Measurements from ENCODE around the gene RNF144A. TPM values are rescaled to one million over a fixed set of nuclear protein-coding genes. Genes with fewer than 3 reads are reported as not detected.

The RNF144A gene
- total RNA-seq, 1 experiment from 2014 or later, result 13.6 TPM

DNA sequence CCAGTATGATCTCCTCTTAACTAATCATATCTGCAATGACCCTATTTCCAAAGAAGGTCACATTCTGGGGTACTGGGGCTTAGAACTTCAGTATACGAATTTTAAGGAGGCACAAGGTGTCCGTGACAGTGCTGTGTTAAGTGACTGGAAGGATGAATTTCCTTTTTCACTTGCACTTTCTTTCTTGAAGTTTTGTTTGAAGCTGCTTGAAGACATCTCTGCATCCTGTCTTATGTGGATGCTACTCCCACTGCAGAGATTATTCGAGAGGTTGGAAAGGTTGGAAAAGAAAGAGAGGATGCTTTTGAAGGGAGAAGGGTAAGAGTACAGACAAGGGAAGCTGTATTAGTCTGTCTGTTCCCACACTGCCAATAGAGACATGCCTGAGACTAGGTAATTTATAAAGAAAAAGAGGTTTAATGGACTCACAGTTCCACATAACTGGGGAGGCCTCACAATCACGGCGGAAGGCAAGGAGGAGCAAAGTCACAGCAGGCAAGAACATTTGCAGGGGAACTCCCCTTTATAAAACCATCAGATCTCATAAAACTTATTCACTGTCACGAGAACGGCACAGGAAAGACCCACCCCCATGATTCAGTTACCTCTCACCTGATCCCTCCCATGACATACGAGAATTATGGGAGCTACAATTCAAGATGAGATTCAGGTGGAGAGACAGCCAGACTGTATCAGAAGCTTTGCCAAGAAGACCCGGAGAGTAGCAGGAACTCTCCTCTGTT, 3.6 kb upstream of the RNF144A start:
- no peak for TF ChIP-seq FOXJ3 (CRISPR knock-in tag; IDR thresholded peaks at IDR 0.05; ENCODE audit: borderline replicate concordance)
- Mint-ChIP-seq H3K4me1 (peaks cover 12% of the 10 kb centered on the region), H3K27me3 (ENCODE audit: low read depth) (peaks cover 17% of the 10 kb centered on the region), H3K4me3 (no peak overlapping the region), H3K36me3 (no peaks in the 10 kb centered on the region), H3K9me3 (no peaks in the 10 kb centered on the region), H3K27ac (no peak overlapping the region)
- POLR2A ChIA-PET, result no interaction called here
- CTCF ChIA-PET, result interaction anchor here (1.4 to 2.4 kb wide), 2 partner anchors 17 to 121 kb away, joined by 6 to 7 read pairs; no protein-coding TSS in a partner anchor
- DNase-seq (ENCODE audit: low spot score) (no peak), ATAC-seq (no peak)

DNA sequence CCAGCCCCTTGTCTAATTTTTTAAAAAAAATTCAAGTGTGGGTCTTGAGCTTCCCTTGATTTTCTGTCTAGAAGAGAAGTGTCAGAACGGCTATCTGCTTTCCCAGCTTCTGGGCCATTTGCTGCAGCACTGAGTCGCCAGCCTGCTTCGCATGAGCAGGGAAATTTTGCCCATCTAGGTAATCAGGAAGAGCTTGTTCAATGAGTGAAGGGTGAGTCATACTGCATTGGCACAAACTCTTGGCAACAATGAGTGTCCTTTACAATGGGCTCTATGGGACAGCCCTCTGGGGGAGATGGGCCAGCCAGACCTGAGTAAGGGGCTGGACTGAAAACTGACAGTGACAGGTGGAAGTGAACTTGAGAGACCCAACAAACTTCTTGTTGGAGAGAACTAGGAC, 2.4 kb upstream of the RNF144A start:
- ChIA-PET CTCF (interaction anchor here (1.4 to 2.5 kb wide), 4 partner anchors 18 to 119 kb away, joined by 5 to 12 read pairs (median 6); no protein-coding TSS in a partner anchor), POLR2A (no interaction called here)
- Mint-ChIP-seq H3K27me3 (ENCODE audit: low read depth) (peaks cover 28% of the 10 kb centered on the region), H3K9me3 (no peaks in the 10 kb centered on the region), H3K36me3 (no peaks in the 10 kb centered on the region), H3K27ac (no peak overlapping the region), H3K4me3 (no peak overlapping the region), H3K4me1 (peaks cover 22% of the 10 kb centered on the region)
- ATAC-seq (no peak), DNase-seq (ENCODE audit: low spot score) (no peak)
- TF ChIP-seq ZNF219 (CRISPR knock-in tag; IDR thresholded peaks at IDR 0.05; ENCODE audit: borderline replicate concordance) (no peak), ZNF416 (CRISPR knock-in tag; IDR thresholded peaks at IDR 0.05) (no peak), TEAD1 (CRISPR knock-in tag; IDR thresholded peaks at IDR 0.05) (no peak), E2F5 (CRISPR knock-in tag; IDR thresholded peaks at IDR 0.05) (no peak), ZNF317 (CRISPR knock-in tag; IDR thresholded peaks at IDR 0.05; ENCODE audit: borderline replicate concordance, low read depth) (no peak), E2F4 (CRISPR knock-in tag; IDR thresholded peaks at IDR 0.05; ENCODE audit: borderline replicate concordance, low read depth) (no peak), ATF2 (CRISPR knock-in tag; IDR thresholded peaks at IDR 0.05; ENCODE audit: borderline replicate concordance, low read depth) (no peak), E2F1 (CRISPR knock-in tag; IDR thresholded peaks at IDR 0.05) (no peak), AFF4 (CRISPR knock-in tag; IDR thresholded peaks at IDR 0.05; ENCODE audit: borderline replicate concordance) (no peak), FOXP1 (CRISPR knock-in tag; IDR thresholded peaks at IDR 0.05; ENCODE audit: borderline replicate concordance) (no peak), SOX15 (CRISPR knock-in tag; IDR thresholded peaks at IDR 0.05) (no peak)
- TF ChIP-seq, protein P1, sequence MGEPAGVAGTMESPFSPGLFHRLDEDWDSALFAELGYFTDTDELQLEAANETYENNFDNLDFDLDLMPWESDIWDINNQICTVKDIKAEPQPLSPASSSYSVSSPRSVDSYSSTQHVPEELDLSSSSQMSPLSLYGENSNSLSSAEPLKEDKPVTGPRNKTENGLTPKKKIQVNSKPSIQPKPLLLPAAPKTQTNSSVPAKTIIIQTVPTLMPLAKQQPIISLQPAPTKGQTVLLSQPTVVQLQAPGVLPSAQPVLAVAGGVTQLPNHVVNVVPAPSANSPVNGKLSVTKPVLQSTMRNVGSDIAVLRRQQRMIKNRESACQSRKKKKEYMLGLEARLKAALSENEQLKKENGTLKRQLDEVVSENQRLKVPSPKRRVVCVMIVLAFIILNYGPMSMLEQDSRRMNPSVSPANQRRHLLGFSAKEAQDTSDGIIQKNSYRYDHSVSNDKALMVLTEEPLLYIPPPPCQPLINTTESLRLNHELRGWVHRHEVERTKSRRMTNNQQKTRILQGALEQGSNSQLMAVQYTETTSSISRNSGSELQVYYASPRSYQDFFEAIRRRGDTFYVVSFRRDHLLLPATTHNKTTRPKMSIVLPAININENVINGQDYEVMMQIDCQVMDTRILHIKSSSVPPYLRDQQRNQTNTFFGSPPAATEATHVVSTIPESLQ (CRISPR knock-in tag; IDR thresholded peaks at IDR 0.05), result no peak
- TF ChIP-seq, protein P2, sequence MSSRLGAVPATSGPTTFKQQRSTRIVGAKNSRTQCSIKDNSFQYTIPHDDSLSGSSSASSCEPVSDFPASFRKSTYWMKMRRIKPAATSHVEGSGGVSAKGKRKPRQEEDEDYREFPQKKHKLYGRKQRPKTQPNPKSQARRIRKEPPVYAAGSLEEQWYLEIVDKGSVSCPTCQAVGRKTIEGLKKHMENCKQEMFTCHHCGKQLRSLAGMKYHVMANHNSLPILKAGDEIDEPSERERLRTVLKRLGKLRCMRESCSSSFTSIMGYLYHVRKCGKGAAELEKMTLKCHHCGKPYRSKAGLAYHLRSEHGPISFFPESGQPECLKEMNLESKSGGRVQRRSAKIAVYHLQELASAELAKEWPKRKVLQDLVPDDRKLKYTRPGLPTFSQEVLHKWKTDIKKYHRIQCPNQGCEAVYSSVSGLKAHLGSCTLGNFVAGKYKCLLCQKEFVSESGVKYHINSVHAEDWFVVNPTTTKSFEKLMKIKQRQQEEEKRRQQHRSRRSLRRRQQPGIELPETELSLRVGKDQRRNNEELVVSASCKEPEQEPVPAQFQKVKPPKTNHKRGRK (CRISPR knock-in tag; IDR thresholded peaks at IDR 0.05; ENCODE audit: borderline replicate concordance), result no peak
- TF ChIP-seq, protein P3, sequence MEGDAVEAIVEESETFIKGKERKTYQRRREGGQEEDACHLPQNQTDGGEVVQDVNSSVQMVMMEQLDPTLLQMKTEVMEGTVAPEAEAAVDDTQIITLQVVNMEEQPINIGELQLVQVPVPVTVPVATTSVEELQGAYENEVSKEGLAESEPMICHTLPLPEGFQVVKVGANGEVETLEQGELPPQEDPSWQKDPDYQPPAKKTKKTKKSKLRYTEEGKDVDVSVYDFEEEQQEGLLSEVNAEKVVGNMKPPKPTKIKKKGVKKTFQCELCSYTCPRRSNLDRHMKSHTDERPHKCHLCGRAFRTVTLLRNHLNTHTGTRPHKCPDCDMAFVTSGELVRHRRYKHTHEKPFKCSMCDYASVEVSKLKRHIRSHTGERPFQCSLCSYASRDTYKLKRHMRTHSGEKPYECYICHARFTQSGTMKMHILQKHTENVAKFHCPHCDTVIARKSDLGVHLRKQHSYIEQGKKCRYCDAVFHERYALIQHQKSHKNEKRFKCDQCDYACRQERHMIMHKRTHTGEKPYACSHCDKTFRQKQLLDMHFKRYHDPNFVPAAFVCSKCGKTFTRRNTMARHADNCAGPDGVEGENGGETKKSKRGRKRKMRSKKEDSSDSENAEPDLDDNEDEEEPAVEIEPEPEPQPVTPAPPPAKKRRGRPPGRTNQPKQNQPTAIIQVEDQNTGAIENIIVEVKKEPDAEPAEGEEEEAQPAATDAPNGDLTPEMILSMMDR (IDR thresholded peaks at IDR 0.05), result no peak
